Left lung (tissue), 10 donors: ENCODE measurements around the gene C22orf23. TPM values are rescaled to one million over a fixed set of nuclear protein-coding genes. Genes with fewer than 3 reads are reported as not detected.
A peak's percentile ranks its signal among the peaks of the same experiment; 100 is the strongest.

Source experiments
- ATAC-seq: fragments of 200-7000 bp; cut with Tn5 transposase; one replicate; pipeline ENCODE4 v1.9.1; 2020; ENCODE audit warnings: moderate library complexity
- DNase-seq, 4 donors: peaks; one replicate each; pipeline ENCODE4 v3.0.0-alpha.2; 2013 to 2020
- H3K27ac ChIP-seq, 2 donors: fragments of 200-600 bp; sonication (generic) in 1 of 2; one replicate each; pipeline versions ENCODE4 v1.5.0 to v1.8.0; 2020 to 2021
- H3K27me3 ChIP-seq, 2 donors: fragments of 200-600 bp; sonication (generic) in 1 of 2; one replicate each; pipeline versions ENCODE4 v1.5.0 to v1.8.0; 2020 to 2021
- H3K36me3 ChIP-seq, 2 donors: fragments of 200-600 bp; sonication (generic) in 1 of 2; one replicate each; pipeline versions ENCODE4 v1.5.0 to v1.8.0; 2020 to 2021
- H3K4me1 ChIP-seq, 2 donors: fragments of 200-600 bp; one replicate each; pipeline ENCODE4 v1.8.0; 2021
- H3K4me3 ChIP-seq, 2 donors: fragments of 200-600 bp; sonication (generic) in 1 of 2; one replicate each; pipeline versions ENCODE4 v1.5.0 to v1.8.0; 2020 to 2021; ENCODE audit warnings: mild to moderate bottlenecking in 1 of 2
- H3K9me3 ChIP-seq, 2 donors: fragments of 200-600 bp; sonication (generic) in 1 of 2; one replicate each; pipeline versions ENCODE4 v1.5.0 to v1.8.0; 2020 to 2021
- intact Hi-C, 2 donors: fragments of 100-400 bp; cut with DNase I; formaldehyde crosslinking; loops; one replicate each; pipeline versions ENCODE4 v1.11.2 to v1.14.2; 2022
- polyA plus RNA-seq, 6 donors: library from polyadenylated mRNA; unstranded; fragments of 120-200 nt; gene quantifications; one replicate each; pipeline ENCODE4 v1.2.1, GENCODE V29; 2013; ENCODE audit not compliant: insufficient read length in 6 of 6
- total RNA-seq, 2 donors: library from RNA; stranded (reverse); fragmentation: NEBNext Ultra II Directional; extraction: Animal tissue kit (Norgen Biotek cat#: 25700); gene quantifications; one replicate each; pipeline ENCODE4 v1.2.1, GENCODE V29; 2021
- TF ChIP-seq, protein P1 (sequence below), 2 donors: fragments of 200-600 bp; sonication (generic) in 1 of 2; IDR thresholded peaks; one replicate each; pipeline versions ENCODE4 v1.5.0 to v1.8.0; 2021; ENCODE audit warnings: antibody characterized with exemption in 2 of 2
- donor health status: DM: no; HTN: yes; CAD: no.
- donor health status: DM: no; HTN: no; CAD: no.

The C22orf23 gene
- total and polyA plus RNA-seq, 8 donors = 0.26 to 7.2 (median 4.2) TPM

DNA sequence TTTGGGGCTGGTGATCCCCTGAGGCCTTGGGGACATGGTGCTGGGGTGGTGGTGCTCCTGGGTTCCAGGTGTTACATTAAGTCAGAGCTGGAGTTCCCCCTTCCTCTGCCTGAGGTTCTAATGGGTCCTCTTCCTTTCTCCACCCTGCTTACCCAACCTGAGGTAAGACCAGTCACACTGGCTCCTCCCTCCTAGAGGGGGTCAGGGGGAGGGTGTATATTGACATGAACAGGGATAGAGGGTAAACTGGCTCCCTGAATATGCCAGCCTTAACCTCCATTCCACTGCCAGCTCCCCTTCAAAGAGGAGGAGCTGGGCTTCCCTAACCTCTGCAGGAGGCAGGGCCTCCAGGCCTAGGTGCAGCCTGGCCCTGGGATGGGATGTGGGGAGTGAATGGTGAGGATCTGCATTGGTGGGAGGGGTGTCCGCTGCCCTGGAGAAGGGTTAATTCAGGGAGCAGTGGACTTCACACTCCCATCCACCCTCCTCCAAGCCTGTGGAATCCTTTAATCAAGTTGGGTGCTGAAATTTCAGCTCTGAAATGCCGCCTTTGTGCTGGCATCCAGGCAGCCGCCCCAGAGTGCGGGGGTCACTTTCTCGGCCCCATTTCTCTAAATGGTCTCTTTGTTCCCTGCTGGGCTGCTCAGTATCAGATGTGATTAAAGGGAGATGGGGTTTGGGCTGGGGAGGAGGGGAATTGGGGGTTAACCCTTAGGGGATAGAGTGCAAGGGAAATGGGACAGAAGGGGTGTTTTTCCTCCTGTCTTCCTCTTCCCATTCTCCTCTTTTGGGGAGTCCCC lies 15.3 kb upstream of the C22orf23 start:
- TF ChIP-seq, protein P1, sequence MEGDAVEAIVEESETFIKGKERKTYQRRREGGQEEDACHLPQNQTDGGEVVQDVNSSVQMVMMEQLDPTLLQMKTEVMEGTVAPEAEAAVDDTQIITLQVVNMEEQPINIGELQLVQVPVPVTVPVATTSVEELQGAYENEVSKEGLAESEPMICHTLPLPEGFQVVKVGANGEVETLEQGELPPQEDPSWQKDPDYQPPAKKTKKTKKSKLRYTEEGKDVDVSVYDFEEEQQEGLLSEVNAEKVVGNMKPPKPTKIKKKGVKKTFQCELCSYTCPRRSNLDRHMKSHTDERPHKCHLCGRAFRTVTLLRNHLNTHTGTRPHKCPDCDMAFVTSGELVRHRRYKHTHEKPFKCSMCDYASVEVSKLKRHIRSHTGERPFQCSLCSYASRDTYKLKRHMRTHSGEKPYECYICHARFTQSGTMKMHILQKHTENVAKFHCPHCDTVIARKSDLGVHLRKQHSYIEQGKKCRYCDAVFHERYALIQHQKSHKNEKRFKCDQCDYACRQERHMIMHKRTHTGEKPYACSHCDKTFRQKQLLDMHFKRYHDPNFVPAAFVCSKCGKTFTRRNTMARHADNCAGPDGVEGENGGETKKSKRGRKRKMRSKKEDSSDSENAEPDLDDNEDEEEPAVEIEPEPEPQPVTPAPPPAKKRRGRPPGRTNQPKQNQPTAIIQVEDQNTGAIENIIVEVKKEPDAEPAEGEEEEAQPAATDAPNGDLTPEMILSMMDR (IDR thresholded peaks at IDR 0.05) = no peak
- no peak overlapping the region for H3K4me3 ChIP-seq
- no peaks in the 10 kb centered on the region for H3K27me3 ChIP-seq
- ATAC-seq (no peak), DNase-seq (peak in 1 of 4 donors; percentile 25)
- peaks cover 0 to 3% of the 10 kb centered on the region in 2 donors for H3K4me1 ChIP-seq
- H3K27ac ChIP-seq = no peak overlapping the region
- H3K36me3 ChIP-seq = peaks cover 0 to 50% of the 10 kb centered on the region in 2 donors
- intact Hi-C loops = loop anchor here in 1 of 2 donors (10.0 kb wide), 2 partner anchors 84 to 144 kb away; partner anchors contain the start of gene GALR3
- H3K9me3 ChIP-seq = no peaks in the 10 kb centered on the region

DNA sequence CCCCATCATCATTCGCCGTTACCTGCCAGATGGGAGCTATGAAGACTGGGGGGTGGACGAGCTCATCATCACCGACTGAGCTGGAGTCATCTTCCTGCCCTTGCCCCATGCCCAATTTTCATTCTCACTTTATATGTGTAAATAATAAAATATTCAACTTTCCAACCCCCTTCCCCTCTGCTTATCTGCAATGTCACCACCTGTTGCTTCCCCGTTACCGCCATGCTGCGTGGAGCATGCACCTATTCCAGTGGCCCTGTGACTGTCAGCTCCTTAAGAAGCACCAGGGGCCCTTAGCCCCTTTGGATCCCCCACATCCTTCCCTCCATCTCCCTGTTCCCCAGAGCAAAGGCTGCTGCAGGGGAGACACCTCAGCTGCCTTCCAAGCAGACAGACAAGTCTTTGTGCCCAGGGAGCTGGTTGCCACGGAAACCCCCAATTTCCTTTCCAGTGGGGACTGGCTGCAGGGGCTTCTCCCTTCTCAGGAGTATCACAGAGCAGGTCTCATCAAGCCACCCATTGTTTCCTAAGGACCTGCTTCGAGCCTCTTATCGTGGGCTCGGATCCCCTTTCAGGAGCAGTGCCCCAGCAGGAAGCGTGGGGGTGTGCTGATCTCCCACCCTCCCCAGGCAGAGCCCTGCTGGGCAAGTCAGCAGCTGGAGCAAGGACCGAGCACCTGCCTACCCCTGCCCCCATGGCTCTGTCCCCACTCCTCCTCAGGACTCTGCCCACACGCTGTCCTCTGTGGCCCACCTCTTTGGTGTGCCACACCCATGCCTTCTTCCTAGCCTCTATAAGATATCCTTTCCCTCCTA lies 14.4 kb upstream of the C22orf23 start:
- Histone ChIP-seq H3K4me1 (peaks cover 0 to 3% of the 10 kb centered on the region in 2 donors), H3K36me3 (peaks cover 0 to 58% of the 10 kb centered on the region in 2 donors), H3K9me3 (no peaks in the 10 kb centered on the region), H3K27ac (no peak overlapping the region), H3K27me3 (no peaks in the 10 kb centered on the region), H3K4me3 (no peak overlapping the region)
- TF ChIP-seq, protein P1 (IDR thresholded peaks at IDR 0.05) = no peak
- intact Hi-C loops = loop anchor here in 1 of 2 donors (10.0 kb wide), 2 partner anchors 83 to 143 kb away; partner anchors contain the start of gene GALR3
- peak in 1 of 4 donors; percentile 39 for DNase-seq
- ATAC-seq = no peak

- no peak for DNase-seq
- intact Hi-C loops = loop anchor here in 1 of 2 donors (10.0 kb wide), 2 partner anchors 82 to 142 kb away; partner anchors contain the start of gene GALR3
- H3K4me1 ChIP-seq = peaks cover 0 to 3% of the 10 kb centered on the region in 2 donors
- H3K36me3 ChIP-seq = peaks cover 0 to 65% of the 10 kb centered on the region in 2 donors
- no peak overlapping the region for H3K27ac ChIP-seq
- no peak overlapping the region for H3K4me3 ChIP-seq
- TF ChIP-seq, protein P1 (IDR thresholded peaks at IDR 0.05) = no peak
- no peak for ATAC-seq
- no peaks in the 10 kb centered on the region for H3K9me3 ChIP-seq
- no peaks in the 10 kb centered on the region for H3K27me3 ChIP-seq
These were observed 13.7 kb upstream of the C22orf23 start for GRCh38 chr22:37967147-37967546.

GRCh38 chr22:37965940-37966664 lies 12.7 kb upstream of the C22orf23 start:
- peak; percentile 27 for ATAC-seq
- intact Hi-C loops = loop anchor here in 1 of 2 donors (10.0 kb wide), 2 partner anchors 81 to 141 kb away; partner anchors contain the start of gene GALR3
- DNase-seq = peak in 1 of 4 donors; percentile 18
- Histone ChIP-seq H3K4me3 (no peak overlapping the region), H3K36me3 (peaks cover 0 to 75% of the 10 kb centered on the region in 2 donors), H3K9me3 (no peaks in the 10 kb centered on the region), H3K27ac (no peak overlapping the region), H3K27me3 (no peaks in the 10 kb centered on the region), H3K4me1 (peaks cover 0 to 3% of the 10 kb centered on the region in 2 donors)
- TF ChIP-seq, protein P1 (IDR thresholded peaks at IDR 0.05) = no peak
